Measurements from ENCODE around the gene COL7A1.

COL7A1 gene

DNA sequence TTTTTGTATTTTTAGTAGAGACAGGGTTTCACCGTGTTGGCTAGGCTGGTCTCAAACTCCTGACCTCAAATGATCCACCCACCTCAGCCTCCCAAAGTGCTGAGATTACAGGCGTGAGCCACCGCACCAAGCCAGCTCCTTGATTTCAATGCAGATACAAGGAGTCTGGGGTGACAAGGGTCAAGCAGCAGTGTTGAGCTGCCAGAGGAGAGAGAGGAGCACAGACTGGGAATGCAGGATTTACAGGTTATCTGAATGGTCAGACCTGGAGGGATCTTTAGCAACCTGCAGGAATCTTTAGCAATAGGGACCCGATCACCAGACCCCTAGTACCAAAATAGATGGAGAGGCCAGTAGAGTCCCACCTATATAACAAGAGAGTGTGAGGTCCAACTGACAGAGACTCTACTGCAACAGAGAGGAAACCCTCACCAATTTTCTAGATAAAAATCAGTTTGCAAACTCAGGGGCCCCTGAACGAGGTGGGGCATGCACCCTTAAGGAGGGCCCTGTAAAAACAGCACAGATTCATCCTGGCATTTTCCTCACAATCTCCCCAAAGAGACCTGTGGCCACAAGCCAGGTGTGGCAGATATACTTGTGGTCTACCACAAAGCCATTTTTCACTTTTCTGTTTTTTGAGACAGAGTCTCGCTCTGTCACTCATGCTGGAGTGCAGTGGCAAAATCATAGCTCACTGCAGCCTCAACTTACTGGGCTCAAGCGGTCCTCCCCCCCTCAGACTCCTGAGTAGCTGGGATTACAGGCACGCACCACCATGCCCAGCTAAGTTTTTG is 80.5 kb downstream of the COL7A1 start:
- no peak for DNase-seq (ENCODE audit: insufficient read length, low spot score)
- peak; percentile 64 for FAIRE-seq
